ENCODE measurements around the gene IFNL3. TPM values are rescaled to one million over a fixed set of nuclear protein-coding genes. Genes with fewer than 3 reads are reported as not detected.
"Not testable (repeated sequence)": the region's sequence is repeated elsewhere in the genome, so short reads cannot be mapped to it uniquely, and the experiment has no call there.

The IFNL3 gene
- total RNA-seq (not detected), total RNA-seq (0 to 0.22 (median 0) reads per million in 172 experiments)
- not detected for polyA plus RNA-seq (2013, experiment 1 of 2)
- not detected for polyA plus RNA-seq (2013, experiment 2 of 2)

DNA sequence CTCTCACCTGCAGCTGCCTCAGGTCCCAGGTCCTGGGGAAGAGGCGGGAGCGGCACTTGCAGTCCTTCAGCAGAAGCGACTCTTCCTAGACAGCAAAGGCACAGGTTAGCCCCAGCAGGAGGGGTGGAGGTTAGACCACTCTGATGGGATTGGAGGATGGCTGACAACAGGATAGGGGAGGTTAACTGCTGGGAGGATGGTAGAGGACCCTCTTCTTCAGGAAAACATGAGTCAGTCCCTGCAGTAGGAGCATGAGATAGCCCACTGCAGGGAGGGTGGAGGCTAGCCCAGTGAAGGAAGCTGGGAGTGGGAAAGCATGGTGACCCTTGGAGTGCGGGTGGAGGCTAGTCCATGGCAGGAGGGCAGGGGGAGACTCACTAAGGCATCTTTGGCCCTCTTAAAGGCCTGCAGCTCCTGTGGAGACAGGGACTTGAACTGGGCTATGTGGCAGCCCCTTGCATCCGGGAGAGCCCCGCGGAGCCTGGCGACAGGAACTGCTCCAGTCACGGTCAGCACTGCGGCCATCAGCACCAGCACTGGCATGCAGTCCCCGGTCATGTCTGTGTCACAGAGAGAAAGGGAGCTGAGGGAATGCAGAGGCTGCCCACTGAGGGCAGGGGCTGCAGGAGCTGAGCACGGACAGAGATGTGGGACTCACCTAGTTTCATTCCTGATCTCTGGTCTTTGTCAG is at the start of gene IFNL3:
IFNL3 (minus strand) TSS at position 597 of the 691 bp plus-strand sequence; CDS start at position 558, 39 bp downstream.
- POLR2A ChIA-PET; intact Hi-C loops (cut with DNase I, micrococcal nuclease); H3K4me3 ChIP-seq (ENCODE audit: low read length); H3K4me1 Mint-ChIP-seq (ENCODE audit: low read depth); H3K36me3 Mint-ChIP-seq (ENCODE audit: low read depth); H3K27ac Mint-ChIP-seq; H3K36me3 ChIP-seq (ENCODE audit: insufficient read depth, low read length); H3K9me3 ChIP-seq (ENCODE audit: control insufficient read depth in 1 of 2, insufficient read depth in 1 of 2, low read length in 2 of 2); H3K9me3 Mint-ChIP-seq; CTCF ChIA-PET; DNase-seq; H3K27ac ChIP-seq (ENCODE audit: low read depth in 1 of 2, low read length in 2 of 2); H3K4me3 Mint-ChIP-seq; ATAC-seq (ENCODE audit: poor library complexity): not testable (repeated sequence)
- peaks cover 11% of the 10 kb centered on the region for H3K27me3 Mint-ChIP-seq
- H3K4me1 ChIP-seq (ENCODE audit: insufficient read depth, low read length), result peaks cover 10% of the 10 kb centered on the region
- H3K27me3 ChIP-seq (ENCODE audit: control insufficient read depth in 1 of 2, insufficient read depth in 2 of 2, low read length in 2 of 2), result peaks cover 8 to 11% of the 10 kb centered on the region in 2 experiments

DNA sequence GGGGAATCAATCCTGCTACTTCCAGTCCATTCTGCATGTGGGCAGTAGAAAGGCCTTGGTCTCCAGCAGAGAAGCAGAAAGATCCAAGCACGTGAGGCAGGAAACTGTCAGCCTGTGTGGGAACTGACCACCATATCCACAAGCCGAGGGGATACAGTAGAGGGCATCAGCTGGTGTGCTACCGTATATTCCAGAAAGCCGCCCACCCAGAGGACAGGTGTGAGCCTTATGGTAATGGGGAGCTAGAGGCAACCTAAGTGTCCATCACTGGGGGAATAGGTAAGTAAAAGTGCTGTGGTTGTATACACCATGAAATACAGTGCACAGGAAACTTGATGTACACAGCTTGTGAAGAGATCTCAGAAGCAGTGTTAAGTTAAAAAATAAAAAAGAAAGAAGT is 48.6 kb upstream of the IFNL3 start:
- intact Hi-C loops (cut with DNase I, micrococcal nuclease), result no loop called here
- DNase-seq (no peak), ATAC-seq (ENCODE audit: poor library complexity) (no peak)
- Mint-ChIP-seq H3K9me3 (no peaks in the 10 kb centered on the region), H3K27ac (no peak overlapping the region), H3K4me1 (ENCODE audit: low read depth) (peaks cover 10% of the 10 kb centered on the region), H3K36me3 (ENCODE audit: low read depth) (no peaks in the 10 kb centered on the region), H3K4me3 (no peak overlapping the region), H3K27me3 (peaks cover 16% of the 10 kb centered on the region)
- H3K27ac ChIP-seq (ENCODE audit: low read depth in 1 of 2, low read length in 2 of 2), result no peak overlapping the region
- no peak overlapping the region for H3K4me3 ChIP-seq (ENCODE audit: low read length)
- CTCF ChIA-PET, result no interaction called here
- H3K36me3 ChIP-seq (ENCODE audit: insufficient read depth, low read length), result no peaks in the 10 kb centered on the region
- TF ChIP-seq, protein P1, sequence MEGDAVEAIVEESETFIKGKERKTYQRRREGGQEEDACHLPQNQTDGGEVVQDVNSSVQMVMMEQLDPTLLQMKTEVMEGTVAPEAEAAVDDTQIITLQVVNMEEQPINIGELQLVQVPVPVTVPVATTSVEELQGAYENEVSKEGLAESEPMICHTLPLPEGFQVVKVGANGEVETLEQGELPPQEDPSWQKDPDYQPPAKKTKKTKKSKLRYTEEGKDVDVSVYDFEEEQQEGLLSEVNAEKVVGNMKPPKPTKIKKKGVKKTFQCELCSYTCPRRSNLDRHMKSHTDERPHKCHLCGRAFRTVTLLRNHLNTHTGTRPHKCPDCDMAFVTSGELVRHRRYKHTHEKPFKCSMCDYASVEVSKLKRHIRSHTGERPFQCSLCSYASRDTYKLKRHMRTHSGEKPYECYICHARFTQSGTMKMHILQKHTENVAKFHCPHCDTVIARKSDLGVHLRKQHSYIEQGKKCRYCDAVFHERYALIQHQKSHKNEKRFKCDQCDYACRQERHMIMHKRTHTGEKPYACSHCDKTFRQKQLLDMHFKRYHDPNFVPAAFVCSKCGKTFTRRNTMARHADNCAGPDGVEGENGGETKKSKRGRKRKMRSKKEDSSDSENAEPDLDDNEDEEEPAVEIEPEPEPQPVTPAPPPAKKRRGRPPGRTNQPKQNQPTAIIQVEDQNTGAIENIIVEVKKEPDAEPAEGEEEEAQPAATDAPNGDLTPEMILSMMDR (IDR thresholded peaks at IDR 0.05), result no peak
- peaks cover 11% of the 10 kb centered on the region for H3K4me1 ChIP-seq (ENCODE audit: insufficient read depth, low read length)
- H3K27me3 ChIP-seq (ENCODE audit: control insufficient read depth in 1 of 2, insufficient read depth in 2 of 2, low read length in 2 of 2), result no peaks in the 10 kb centered on the region
- POLR2A ChIA-PET, result no interaction called here
- H3K9me3 ChIP-seq (ENCODE audit: control insufficient read depth in 1 of 2, insufficient read depth in 1 of 2, low read length in 2 of 2), result no peaks in the 10 kb centered on the region

- ChIA-PET CTCF (no interaction called here), POLR2A (no interaction called here)
- no peak overlapping the region for H3K27ac Mint-ChIP-seq
- intact Hi-C loops (cut with DNase I, micrococcal nuclease), result no loop called here
- no peaks in the 10 kb centered on the region for H3K4me1 ChIP-seq (ENCODE audit: insufficient read depth, low read length)
- no peaks in the 10 kb centered on the region for H3K4me1 Mint-ChIP-seq (ENCODE audit: low read depth)
- no peak for ATAC-seq (ENCODE audit: poor library complexity)
- H3K4me3 Mint-ChIP-seq, result no peak overlapping the region
- peaks cover 5% of the 10 kb centered on the region for H3K9me3 Mint-ChIP-seq
- H3K36me3 Mint-ChIP-seq (ENCODE audit: low read depth), result no peaks in the 10 kb centered on the region
- H3K27me3 Mint-ChIP-seq, result peaks cover 17% of the 10 kb centered on the region
- H3K27me3 ChIP-seq (ENCODE audit: control insufficient read depth in 1 of 2, insufficient read depth in 2 of 2, low read length in 2 of 2), result no peaks in the 10 kb centered on the region
- no peaks in the 10 kb centered on the region for H3K36me3 ChIP-seq (ENCODE audit: insufficient read depth, low read length)
- DNase-seq, result no peak
- H3K9me3 ChIP-seq (ENCODE audit: control insufficient read depth in 1 of 2, insufficient read depth in 1 of 2, low read length in 2 of 2), result peaks cover 0 to 8% of the 10 kb centered on the region in 2 experiments
- H3K4me3 ChIP-seq (ENCODE audit: low read length), result no peak overlapping the region
- no peak overlapping the region for H3K27ac ChIP-seq (ENCODE audit: low read depth in 1 of 2, low read length in 2 of 2)
- TF ChIP-seq, protein P1 (IDR thresholded peaks at IDR 0.05), result no peak
Observed at GRCh38 chr19:39284032-39284431, 39.2 kb upstream of the IFNL3 start.

DNA sequence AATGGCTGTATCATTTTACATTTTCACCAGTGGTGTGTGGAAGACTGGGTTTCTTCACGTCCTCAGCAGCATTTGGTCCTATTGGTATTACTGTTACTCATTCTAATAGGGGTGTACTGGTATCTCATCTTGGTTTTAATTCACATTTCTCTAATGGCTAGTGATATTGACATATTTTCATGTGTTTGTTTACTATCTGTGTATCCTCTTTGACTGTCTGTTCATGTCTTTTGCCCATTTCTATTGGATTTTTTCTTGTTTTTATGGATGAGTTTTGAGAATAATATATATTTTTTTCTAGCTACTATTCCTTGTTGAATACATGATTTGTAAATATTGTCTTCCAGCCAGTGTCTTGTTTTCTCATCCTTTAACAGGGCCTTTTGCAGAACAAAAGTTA is 37.2 kb upstream of the IFNL3 start:
- Histone ChIP-seq H3K9me3 (ENCODE audit: control insufficient read depth in 1 of 2, insufficient read depth in 1 of 2, low read length in 2 of 2) (peaks cover 0 to 8% of the 10 kb centered on the region in 2 experiments), H3K36me3 (ENCODE audit: insufficient read depth, low read length) (no peaks in the 10 kb centered on the region), H3K27ac (ENCODE audit: low read depth in 1 of 2, low read length in 2 of 2) (no peak overlapping the region), H3K4me3 (ENCODE audit: low read length) (no peak overlapping the region), H3K4me1 (ENCODE audit: insufficient read depth, low read length) (no peaks in the 10 kb centered on the region), H3K27me3 (ENCODE audit: control insufficient read depth in 1 of 2, insufficient read depth in 2 of 2, low read length in 2 of 2) (no peaks in the 10 kb centered on the region)
- TF ChIP-seq, protein P1 (IDR thresholded peaks at IDR 0.05), result no peak
- Mint-ChIP-seq H3K4me1 (ENCODE audit: low read depth) (no peaks in the 10 kb centered on the region), H3K27me3 (peaks cover 17% of the 10 kb centered on the region), H3K4me3 (no peak overlapping the region), H3K27ac (no peak overlapping the region), H3K36me3 (ENCODE audit: low read depth) (no peaks in the 10 kb centered on the region), H3K9me3 (peaks cover 5% of the 10 kb centered on the region)
- ChIA-PET CTCF (no interaction called here), POLR2A (no interaction called here)
- intact Hi-C loops (cut with DNase I, micrococcal nuclease), result no loop called here
- ATAC-seq (ENCODE audit: poor library complexity) (no peak), DNase-seq (no peak)
